GM08714 (cell line): ENCODE data around the gene NR3C1.

Experiments used
- H3K4me3 ChIP-seq: fragments of 200-500 bp; sonication (Bioruptor generic); 2 replicates; pipeline ENCODE4 v1.5.1; 2014; ENCODE audit warnings: mild to moderate bottlenecking, low read length, inconsistent platforms
- ZNF274 ChIP-seq: IDR thresholded peaks from 2 replicates; pipeline ENCODE4 v1.6.1; 2012; ENCODE audit warnings: mild to moderate bottlenecking, low read depth, low read length

NR3C1 gene

GRCh38 chr5:143251190-143251589 is 152.3 kb downstream of the NR3C1 start:
- no peak for TF ChIP-seq ZNF274
- H3K4me3 ChIP-seq: no peak overlapping the region

- TF ChIP-seq ZNF274: no peak
- H3K4me3 ChIP-seq: no peak overlapping the region
These were observed 153.6 kb downstream of the NR3C1 start for GRCh38 chr5:143249851-143250250.

- H3K4me3 ChIP-seq: no peak overlapping the region
- no peak for TF ChIP-seq ZNF274
These were observed 154.5 kb downstream of the NR3C1 start for GRCh38 chr5:143248822-143249579.

GRCh38 chr5:143248391-143248790 is 155.1 kb downstream of the NR3C1 start:
- no peak overlapping the region for H3K4me3 ChIP-seq
- no peak for TF ChIP-seq ZNF274

GRCh38 chr5:143247134-143247815 is 156.2 kb downstream of the NR3C1 start:
- no peak overlapping the region for H3K4me3 ChIP-seq
- no peak for TF ChIP-seq ZNF274

GRCh38 chr5:143245929-143246561 is 157.4 kb downstream of the NR3C1 start:
- TF ChIP-seq ZNF274: no peak
- H3K4me3 ChIP-seq: no peak overlapping the region

- TF ChIP-seq ZNF274: no peak
- no peak overlapping the region for H3K4me3 ChIP-seq
These were observed 158.5 kb downstream of the NR3C1 start for GRCh38 chr5:143244990-143245389.

- no peak for TF ChIP-seq ZNF274
- no peak overlapping the region for H3K4me3 ChIP-seq
These were observed 159.3 kb downstream of the NR3C1 start for GRCh38 chr5:143244000-143244736.

- no peak overlapping the region for H3K4me3 ChIP-seq
- TF ChIP-seq ZNF274: no peak
These were observed 160.4 kb downstream of the NR3C1 start for GRCh38 chr5:143243103-143243502.

- no peak overlapping the region for H3K4me3 ChIP-seq
- no peak for TF ChIP-seq ZNF274
These were observed 161.6 kb downstream of the NR3C1 start for GRCh38 chr5:143241892-143242291.

GRCh38 chr5:143239882-143240518 is 163.5 kb downstream of the NR3C1 start:
- TF ChIP-seq ZNF274: no peak
- no peak overlapping the region for H3K4me3 ChIP-seq

- no peak for TF ChIP-seq ZNF274
- no peak overlapping the region for H3K4me3 ChIP-seq
These were observed 164.9 kb downstream of the NR3C1 start for GRCh38 chr5:143238620-143239019.

- TF ChIP-seq ZNF274: no peak
These were observed 165.8 kb downstream of the NR3C1 start for GRCh38 chr5:143237664-143238063.

GRCh38 chr5:143236682-143237081 is 166.8 kb downstream of the NR3C1 start:
- no peak for TF ChIP-seq ZNF274
- H3K4me3 ChIP-seq: no peak overlapping the region

More at GRCh38 chr5:143237664-143238063, 165.8 kb downstream of the NR3C1 start:
- H3K4me3 ChIP-seq: no peak overlapping the region
